ENCODE data around the gene MPV17. TPM values are rescaled to one million over a fixed set of nuclear protein-coding genes. Genes with fewer than 3 reads are reported as not detected.

Gene MPV17
- total RNA-seq (65.2 and 83.2 TPM in 2 replicates), polyA plus RNA-seq (272 and 289 TPM in 2 replicates), polyA minus RNA-seq (ENCODE audit: low replicate concordance) (125 and 313 TPM in 2 replicates)
- 158 and 175 TPM in 2 replicates for polyA plus RNA-seq (2012)

GRCh38 chr2:27322766-27323595 lies at the start of gene MPV17:
MPV17 (minus strand) TSS chr2:27323097; CDS start chr2:27322517, 580 bp downstream.
- H3K4me1 ChIP-seq (ENCODE audit: control insufficient read depth, extremely low read depth, insufficient read depth, low read length), result peaks cover 15% of the 10 kb centered on the region
- no peak for TF ChIP-seq EZH2 (IDR thresholded peaks at IDR 0.05; ENCODE audit: low read length, missing control alignments)
- no peak for TF ChIP-seq CTCF (conservative IDR thresholded peaks at IDR 0.05 in 1 of 2, IDR thresholded peaks at IDR 0.05 in 1 of 2; ENCODE audit: low read depth in 1 of 2, low read length in 2 of 2)
- DNase-seq (ENCODE audit: low read depth in 2 of 2), result peak; percentile 90 to 93

GRCh38 chr2:27370816-27371620 lies 48.1 kb upstream of the MPV17 start:
- Histone ChIP-seq H3K9me3 (ENCODE audit: control insufficient read depth, insufficient read depth, low read depth, low read length) (no peaks in the 10 kb centered on the region), H3K36me3 (ENCODE audit: control insufficient read depth, insufficient read depth, low read length) (peaks cover 38% of the 10 kb centered on the region), H3K4me1 (ENCODE audit: control insufficient read depth, extremely low read depth, insufficient read depth, low read length) (peaks cover 14% of the 10 kb centered on the region), H3K4me2 (ENCODE audit: extremely low read depth, insufficient read depth, low read length) (peak overlapping the region; percentile 98), H3K9ac (ENCODE audit: insufficient read depth, low read length) (peak overlapping the region; percentile 97), H3K27me3 (ENCODE audit: control insufficient read depth, insufficient read depth, low read length) (no peaks in the 10 kb centered on the region), H4K20me1 (ENCODE audit: control insufficient read depth, extremely low read depth, insufficient read depth, low read length) (no peaks in the 10 kb centered on the region), H3K4me3 (replicated peaks in 1 of 4; ENCODE audit: control extremely low read depth in 1 of 4, insufficient read depth in 1 of 4, low read depth in 3 of 4, low read length in 4 of 4) (peak overlapping the region; percentile 91 to 99 (median 97)), H3K79me2 (ENCODE audit: control insufficient read depth, insufficient read depth, low read length) (peaks cover 54% of the 10 kb centered on the region), H2AFZ (ENCODE audit: low read length) (peak overlapping the region; percentile 88), H3K27ac (ENCODE audit: insufficient read depth, low read length) (peak overlapping the region; percentile 95)
- TF ChIP-seq CTCF (conservative IDR thresholded peaks at IDR 0.05 in 1 of 2, IDR thresholded peaks at IDR 0.05 in 1 of 2; ENCODE audit: low read depth in 1 of 2, low read length in 2 of 2), result no peak
- no peak for TF ChIP-seq EZH2 (IDR thresholded peaks at IDR 0.05; ENCODE audit: low read length, missing control alignments)
- DNase-seq (ENCODE audit: low read depth in 2 of 2), result peak; percentile 33 to 45

More at GRCh38 chr2:27322766-27323595, at the start of gene MPV17:
- Histone ChIP-seq H3K27me3 (ENCODE audit: control insufficient read depth, insufficient read depth, low read length) (no peaks in the 10 kb centered on the region), H3K27ac (ENCODE audit: insufficient read depth, low read length) (peak within 1 kb of the TSS; percentile 93), H3K79me2 (ENCODE audit: control insufficient read depth, insufficient read depth, low read length) (peaks cover 8% of the 10 kb centered on the region), H3K36me3 (ENCODE audit: control insufficient read depth, insufficient read depth, low read length) (peaks cover 7% of the 10 kb centered on the region), H2AFZ (ENCODE audit: low read length) (peak within 1 kb of the TSS; percentile 30), H3K4me2 (ENCODE audit: extremely low read depth, insufficient read depth, low read length) (peak within 1 kb of the TSS; percentile 99), H3K4me3 (replicated peaks in 1 of 4; ENCODE audit: control extremely low read depth in 1 of 4, insufficient read depth in 1 of 4, low read depth in 3 of 4, low read length in 4 of 4) (peak within 1 kb of the TSS; percentile 48 to 99 (median 84)), H3K9ac (ENCODE audit: insufficient read depth, low read length) (peak within 1 kb of the TSS; percentile 82), H4K20me1 (ENCODE audit: control insufficient read depth, extremely low read depth, insufficient read depth, low read length) (no peaks in the 10 kb centered on the region), H3K9me3 (ENCODE audit: control insufficient read depth, insufficient read depth, low read depth, low read length) (no peaks in the 10 kb centered on the region)

Measured in fibroblast of lung (primary cell).